GM23338 (cell line): ENCODE data around the gene TRMT61A. TPM values are rescaled to one million over a fixed set of nuclear protein-coding genes. Genes with fewer than 3 reads are reported as not detected.

Experiments used
- ATAC-seq: fragments of 200-7000 bp; cut with Tn5 transposase; 3 replicates; pipeline ENCODE4 v1.9.1; 2020
- DNase-seq: peaks from one replicate; pipeline ENCODE4 v3.0.0-alpha.2; 2015; ENCODE audit warnings: low spot score
- H2AFZ ChIP-seq: fragments of 200-600 bp; sonication (generic); 2 replicates; pipeline ENCODE4 v1.8.0; 2016; ENCODE audit warnings: antibody characterized with exemption, mild to moderate bottlenecking, moderate library complexity
- H3F3A ChIP-seq: fragments of 200-600 bp; sonication (generic); replicated peaks from 2 replicates; pipeline ENCODE4 v1.8.0; 2017; ENCODE audit warnings: antibody characterized with exemption, mixed run types, low read depth
- H3K27ac ChIP-seq: fragments of 200-600 bp; sonication (generic); 2 replicates; pipeline ENCODE4 v1.6.1; 2016; ENCODE audit warnings: low read depth
- H3K27me3 ChIP-seq: fragments of 200-600 bp; sonication (generic); 2 replicates; pipeline ENCODE4 v1.8.0; 2016; ENCODE audit warnings: mild to moderate bottlenecking, mixed run types, moderate library complexity; ENCODE audit not compliant: insufficient read depth
- H3K36me3 ChIP-seq: fragments of 200-600 bp; sonication (generic); 2 replicates; pipeline ENCODE4 v1.8.0; 2016; ENCODE audit warnings: mild to moderate bottlenecking; ENCODE audit not compliant: insufficient read depth
- H3K4me1 ChIP-seq: fragments of 200-600 bp; sonication (generic); 2 replicates; pipeline ENCODE4 v1.8.0; 2016; ENCODE audit warnings: mild to moderate bottlenecking, moderate library complexity; ENCODE audit not compliant: insufficient read depth
- H3K4me2 ChIP-seq: fragments of 200-600 bp; sonication (generic); 2 replicates; pipeline ENCODE4 v1.7.1; 2017; ENCODE audit warnings: mixed run types
- H3K4me3 ChIP-seq: fragments of 200-600 bp; sonication (generic); 2 replicates; pipeline ENCODE4 v1.6.1; 2016; ENCODE audit warnings: mixed run types
- H3K79me2 ChIP-seq: fragments of 200-600 bp; sonication (generic); replicated peaks from 2 replicates; pipeline ENCODE4 v1.8.0; 2017; ENCODE audit warnings: mild to moderate bottlenecking; ENCODE audit not compliant: insufficient read depth
- H3K9me2 ChIP-seq: fragments of 200-600 bp; sonication (generic); 2 replicates; pipeline ENCODE4 v1.8.0; 2017; ENCODE audit not compliant: insufficient read depth
- H4K20me1 ChIP-seq: fragments of 200-600 bp; sonication (generic); replicated peaks from 2 replicates; pipeline ENCODE4 v1.8.0; 2017; ENCODE audit warnings: mild to moderate bottlenecking; ENCODE audit not compliant: insufficient read depth
- H3K27ac Mint-ChIP-seq: 2 replicates; pipeline ENCODE4 v1.8.0; 2020; ENCODE audit warnings: inconsistent platforms, mild to moderate bottlenecking, moderate library complexity, mixed read lengths
- H3K27me3 Mint-ChIP-seq: 3 replicates; pipeline ENCODE4 v1.8.0; 2022; ENCODE audit warnings: low read depth, mild to moderate bottlenecking, moderate library complexity, mixed read lengths, inconsistent platforms; ENCODE audit not compliant: insufficient read depth, poor library complexity
- H3K36me3 Mint-ChIP-seq: 3 replicates; pipeline ENCODE4 v1.8.0; 2021; ENCODE audit warnings: low read depth, mild to moderate bottlenecking, inconsistent platforms, moderate library complexity, mixed read lengths
- H3K4me1 Mint-ChIP-seq: 3 replicates; pipeline ENCODE4 v1.8.0; 2020; ENCODE audit warnings: mild to moderate bottlenecking, inconsistent platforms, mixed read lengths
- H3K4me3 Mint-ChIP-seq: 3 replicates; pipeline ENCODE4 v1.8.0; 2021; ENCODE audit warnings: moderate library complexity, mild to moderate bottlenecking, inconsistent platforms, mixed read lengths
- H3K9me3 Mint-ChIP-seq: 3 replicates; pipeline ENCODE4 v1.8.0; 2020; ENCODE audit warnings: moderate library complexity, mild to moderate bottlenecking, inconsistent platforms, mixed read lengths
- CREB1 ChIP-seq: fragments of 250-450 bp; sonication (Bioruptor Pico); IDR thresholded peaks from 2 replicates; pipeline ENCODE4 v1.5.0; 2020; ENCODE audit warnings: low read depth, mild to moderate bottlenecking, moderate library complexity
- CTCF ChIP-seq, 2 experiments: fragments of 200-600 bp in 1 of 2; sonication (generic) in 1 of 2; conservative IDR thresholded peaks; 2 replicates each; pipeline versions ENCODE4 v1.5.1 to v1.6.1; 2016 to 2017; ENCODE audit warnings: antibody characterized with exemption in 2 of 2, low read depth in 2 of 2, mild to moderate bottlenecking in 2 of 2, moderate library complexity in 1 of 2
- ETS1 ChIP-seq: IDR thresholded peaks from 2 replicates; pipeline ENCODE4 v1.6.1; 2016; ENCODE audit warnings: antibody characterized with exemption
- EZH2 ChIP-seq: fragments of 200-600 bp; sonication (generic); IDR thresholded peaks from one replicate; pipeline ENCODE4 v1.8.0; 2017; ENCODE audit warnings: antibody characterized with exemption, mild to moderate bottlenecking, low read depth; ENCODE audit not compliant: unreplicated experiment
- EZH2phosphoT487 ChIP-seq: fragments of 200-600 bp; sonication (generic); IDR thresholded peaks from one replicate; pipeline ENCODE4 v1.8.1; 2018; ENCODE audit warnings: antibody characterized with exemption; ENCODE audit not compliant: unreplicated experiment
- JUNB ChIP-seq: IDR thresholded peaks from one replicate; pipeline ENCODE4 v1.6.1; 2016; ENCODE audit warnings: antibody characterized with exemption; ENCODE audit not compliant: unreplicated experiment
- NANOG ChIP-seq: IDR thresholded peaks from 2 replicates; pipeline ENCODE4 v1.6.1; 2016; ENCODE audit warnings: antibody characterized with exemption, borderline replicate concordance
- REST ChIP-seq: IDR thresholded peaks from one replicate; pipeline ENCODE4 v1.6.1; 2018; ENCODE audit warnings: antibody characterized with exemption; ENCODE audit not compliant: unreplicated experiment
- STAT1 ChIP-seq: IDR thresholded peaks from one replicate; pipeline ENCODE4 v1.6.1; 2016; ENCODE audit warnings: antibody characterized with exemption; ENCODE audit not compliant: unreplicated experiment
- ZNF331 ChIP-seq: fragments of 250-450 bp; sonication (Bioruptor Pico); IDR thresholded peaks from 2 replicates; pipeline ENCODE4 v1.5.0; 2020; ENCODE audit warnings: low read depth, mild to moderate bottlenecking, moderate library complexity
- ZNF462 ChIP-seq: fragments of 250-450 bp; sonication (Bioruptor Pico); IDR thresholded peaks from 2 replicates; pipeline ENCODE4 v1.5.0; 2020; ENCODE audit warnings: mild to moderate bottlenecking, moderate library complexity
- polyA plus RNA-seq: library from polyadenylated mRNA; unstranded; fragments of >200 nt; fragmentation: Nextera tagmentation; extraction: Ambion mirVana; gene quantifications from 2 replicates; pipeline ENCODE4 v1.2.1, GENCODE V29; 2016
- total RNA-seq: library from RNA; depleted of rRNA; stranded (reverse); fragments of >200 nt; shearing (Covaris generic); gene quantifications from 2 replicates; pipeline ENCODE4 v1.2.3, GENCODE V29; 2014

The TRMT61A gene
- total and polyA plus RNA-seq, 2 experiments from 2014 or later = 13.4 to 28.2 TPM

- H3K79me2 ChIP-seq = peaks cover 11% of the 10 kb centered on the region
- Mint-ChIP-seq H3K27ac (no peak overlapping the region), H3K4me1 (peaks cover 6% of the 10 kb centered on the region), H3K36me3 (peaks cover 3% of the 10 kb centered on the region; the same call in 1 of the 3 replicates), H3K27me3 (peaks cover 6% of the 10 kb centered on the region), H3K9me3 (no peaks in the 10 kb centered on the region), H3K4me3 (no peak overlapping the region)
- H3K4me2 ChIP-seq = no peak overlapping the region
- no peak overlapping the region for H3K4me3 ChIP-seq
- H4K20me1 ChIP-seq = peaks cover 7% of the 10 kb centered on the region
- ATAC-seq = no peak
- H3K27me3 ChIP-seq = no peaks in the 10 kb centered on the region; the same call in 1 of the 2 replicates
- H3F3A ChIP-seq = no peaks in the 10 kb centered on the region
- H2AFZ ChIP-seq = no peak overlapping the region
- H3K4me1 ChIP-seq = no peaks in the 10 kb centered on the region
- no peak for TF ChIP-seq NANOG
- TF ChIP-seq STAT1 = no peak
- no peak for TF ChIP-seq CREB1 (CRISPR knock-in tag)
- no peak for TF ChIP-seq EZH2phosphoT487
- TF ChIP-seq REST = no peak
- TF ChIP-seq ZNF331 (CRISPR knock-in tag) = no peak
- no peak for TF ChIP-seq CTCF (conservative IDR thresholded peaks at IDR 0.05; ENCODE audit: low read depth in 2 of 2)
- TF ChIP-seq ZNF462 (CRISPR knock-in tag) = no peak
- no peak for TF ChIP-seq JUNB
- no peak for TF ChIP-seq EZH2
- TF ChIP-seq ETS1 = no peak
- no peak overlapping the region for H3K27ac ChIP-seq
- no peaks in the 10 kb centered on the region for H3K9me2 ChIP-seq
- H3K36me3 ChIP-seq = no peaks in the 10 kb centered on the region
- no peak for DNase-seq
Measured at GRCh38 chr14:103535081-103535890, 6.3 kb downstream of the TRMT61A start.
